Progenitor cell of endocrine pancreas (in vitro differentiated cells): ENCODE results near the gene KAT6B. TPM values are rescaled to one million over a fixed set of nuclear protein-coding genes. Genes with fewer than 3 reads are reported as not detected.
"Not testable (repeated sequence)": the region's sequence is repeated elsewhere in the genome, so short reads cannot be mapped to it uniquely, and the experiment has no call there.

Experiments used
- DNase-seq: peaks from one replicate; pipeline ENCODE4 v3.0.0; 2021; ENCODE audit warnings: low spot score; ENCODE audit not compliant: unreplicated experiment
- H3K27ac Mint-ChIP-seq: 2 replicates; pipeline ENCODE4 v1.8.0; 2021; ENCODE audit warnings: mild to moderate bottlenecking, moderate library complexity, mixed read lengths
- H3K27me3 Mint-ChIP-seq: 2 replicates; pipeline ENCODE4 v1.8.0; 2021; ENCODE audit warnings: mixed read lengths
- H3K36me3 Mint-ChIP-seq: 2 replicates; pipeline ENCODE4 v1.8.0; 2022; ENCODE audit warnings: mixed read lengths; ENCODE audit not compliant: insufficient read depth
- H3K4me1 Mint-ChIP-seq: 2 replicates; pipeline ENCODE4 v1.8.0; 2021; ENCODE audit warnings: low read depth, mixed read lengths
- H3K4me3 Mint-ChIP-seq: 2 replicates; pipeline ENCODE4 v1.8.0; 2021; ENCODE audit warnings: low read depth, mild to moderate bottlenecking, moderate library complexity, mixed read lengths
- H3K9me3 Mint-ChIP-seq: 2 replicates; pipeline ENCODE4 v1.8.0; 2021; ENCODE audit warnings: low read depth, mixed read lengths
- total RNA-seq: library from RNA; stranded (reverse); gene quantifications from 2 replicates; pipeline ENCODE4 v1.2.1, GENCODE V29; 2021
- TF ChIP-seq, protein P1 (sequence below): fragments of 200-600 bp; sonication (generic); IDR thresholded peaks from one replicate; pipeline ENCODE4 v1.5.0; 2021; ENCODE audit warnings: antibody characterized with exemption, mild to moderate bottlenecking; ENCODE audit not compliant: unreplicated experiment

The KAT6B gene
- total RNA-seq, 1 donor from 2014 or later, result 75.4 TPM

DNA sequence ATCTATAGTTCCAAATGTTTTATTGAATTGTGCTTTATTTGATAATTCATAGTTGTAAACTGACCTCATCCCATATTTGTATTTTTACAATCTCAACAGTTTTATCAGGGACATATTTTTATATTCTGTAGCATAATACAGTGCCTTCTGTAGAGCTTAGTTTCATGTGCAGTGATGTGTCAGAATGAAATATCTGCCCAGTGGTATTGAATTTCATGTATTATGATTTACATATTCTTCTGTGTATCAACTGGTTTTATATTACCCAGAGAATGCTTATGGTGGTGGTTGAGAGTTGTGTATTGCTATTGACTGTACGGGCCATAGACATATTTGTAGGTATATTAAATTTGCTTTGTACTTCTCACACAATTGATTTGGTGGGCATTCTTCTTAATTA, 89.9 kb downstream of the KAT6B start:
- Mint-ChIP-seq H3K4me3 (no peak overlapping the region), H3K4me1 (peaks cover 8% of the 10 kb centered on the region), H3K9me3 (peaks cover 7% of the 10 kb centered on the region), H3K27ac (no peak overlapping the region), H3K27me3 (no peaks in the 10 kb centered on the region), H3K36me3 (peaks cover 13% of the 10 kb centered on the region)
- TF ChIP-seq, protein P1, sequence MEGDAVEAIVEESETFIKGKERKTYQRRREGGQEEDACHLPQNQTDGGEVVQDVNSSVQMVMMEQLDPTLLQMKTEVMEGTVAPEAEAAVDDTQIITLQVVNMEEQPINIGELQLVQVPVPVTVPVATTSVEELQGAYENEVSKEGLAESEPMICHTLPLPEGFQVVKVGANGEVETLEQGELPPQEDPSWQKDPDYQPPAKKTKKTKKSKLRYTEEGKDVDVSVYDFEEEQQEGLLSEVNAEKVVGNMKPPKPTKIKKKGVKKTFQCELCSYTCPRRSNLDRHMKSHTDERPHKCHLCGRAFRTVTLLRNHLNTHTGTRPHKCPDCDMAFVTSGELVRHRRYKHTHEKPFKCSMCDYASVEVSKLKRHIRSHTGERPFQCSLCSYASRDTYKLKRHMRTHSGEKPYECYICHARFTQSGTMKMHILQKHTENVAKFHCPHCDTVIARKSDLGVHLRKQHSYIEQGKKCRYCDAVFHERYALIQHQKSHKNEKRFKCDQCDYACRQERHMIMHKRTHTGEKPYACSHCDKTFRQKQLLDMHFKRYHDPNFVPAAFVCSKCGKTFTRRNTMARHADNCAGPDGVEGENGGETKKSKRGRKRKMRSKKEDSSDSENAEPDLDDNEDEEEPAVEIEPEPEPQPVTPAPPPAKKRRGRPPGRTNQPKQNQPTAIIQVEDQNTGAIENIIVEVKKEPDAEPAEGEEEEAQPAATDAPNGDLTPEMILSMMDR, result no peak
- DNase-seq, result no peak

DNA sequence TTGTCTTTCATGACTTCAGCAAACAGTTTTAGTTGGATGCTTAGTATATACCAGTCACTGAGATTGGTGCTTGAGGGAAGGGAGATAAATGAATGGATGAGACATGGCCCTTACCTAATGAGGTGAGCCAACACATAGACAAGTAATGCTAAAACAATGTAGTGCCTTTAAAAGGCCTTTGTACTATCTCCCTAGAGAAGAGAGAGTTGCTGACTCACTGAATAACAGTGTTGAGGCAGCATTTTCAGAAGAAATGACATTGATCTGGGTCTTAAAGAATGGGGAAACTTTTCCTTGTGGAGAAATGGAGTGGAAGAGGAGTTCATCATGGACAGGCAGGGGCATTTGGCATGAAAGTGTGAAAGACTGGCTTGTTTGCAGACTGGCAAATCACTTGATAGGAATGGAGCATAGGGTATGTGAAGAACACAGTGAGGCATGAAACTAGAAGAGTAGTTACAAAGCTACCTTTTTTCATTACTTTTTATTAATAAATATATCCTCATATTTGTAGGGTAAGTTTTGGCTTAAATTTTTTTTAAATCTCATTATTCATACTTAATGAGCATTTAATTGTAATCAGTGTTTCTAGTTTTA, 91.2 kb downstream of the KAT6B start:
- no peak for DNase-seq
- no peaks in the 10 kb centered on the region for H3K27me3 Mint-ChIP-seq
- H3K27ac Mint-ChIP-seq, result peak overlapping the region; percentile 16
- TF ChIP-seq, protein P1, result no peak
- peaks cover 13% of the 10 kb centered on the region for H3K36me3 Mint-ChIP-seq
- H3K4me1 Mint-ChIP-seq, result peaks cover 19% of the 10 kb centered on the region
- H3K9me3 Mint-ChIP-seq, result peaks cover 7% of the 10 kb centered on the region
- H3K4me3 Mint-ChIP-seq, result no peak overlapping the region

DNA sequence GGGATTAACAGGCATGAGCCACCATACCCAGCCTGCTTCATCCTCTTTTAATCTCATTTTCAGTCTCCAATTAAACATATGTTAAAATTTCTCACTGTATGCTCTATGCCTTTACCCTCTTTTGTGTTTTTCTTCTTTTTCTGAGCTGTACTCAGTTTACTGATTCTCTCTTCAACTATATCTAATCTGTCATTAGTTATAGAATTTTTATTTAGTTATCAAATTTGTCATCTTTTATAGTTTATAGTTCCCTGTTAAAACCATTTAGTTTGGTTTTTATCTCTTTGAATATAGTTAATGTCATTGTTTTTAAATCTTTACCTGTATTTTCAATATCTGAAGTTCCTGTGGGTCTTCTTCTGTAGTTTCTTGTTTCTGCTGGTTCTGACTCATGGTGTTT, 93.3 kb downstream of the KAT6B start:
- H3K9me3 Mint-ChIP-seq, result peaks cover 7% of the 10 kb centered on the region
- DNase-seq, result no peak
- TF ChIP-seq, protein P1, result no peak
- peaks cover 13% of the 10 kb centered on the region for H3K36me3 Mint-ChIP-seq
- no peak overlapping the region for H3K27ac Mint-ChIP-seq
- H3K4me1 Mint-ChIP-seq, result peaks cover 36% of the 10 kb centered on the region
- no peaks in the 10 kb centered on the region for H3K27me3 Mint-ChIP-seq
- no peak overlapping the region for H3K4me3 Mint-ChIP-seq

DNA sequence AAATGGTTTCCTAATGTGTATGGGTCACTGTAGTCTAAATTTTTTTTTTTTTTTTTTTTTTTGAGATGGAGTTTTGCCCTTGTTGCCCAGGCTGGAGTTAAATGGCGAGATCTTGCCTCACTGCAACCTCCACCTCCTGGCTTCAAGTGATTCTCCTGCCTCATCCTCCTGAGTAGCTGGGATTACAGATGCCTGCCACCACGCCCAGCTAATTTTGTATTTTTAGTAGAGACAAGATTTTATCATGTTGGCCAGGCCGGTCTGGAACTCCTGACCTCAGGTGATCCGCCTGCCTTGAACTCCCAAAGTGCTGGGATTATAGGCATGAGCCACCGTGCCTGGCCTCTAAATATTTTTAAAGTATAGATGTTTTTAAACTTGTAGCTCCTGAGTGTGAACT, 94.7 kb downstream of the KAT6B start:
- not testable (repeated sequence) for DNase-seq, H3K9me3 Mint-ChIP-seq, H3K27me3 Mint-ChIP-seq, H3K27ac Mint-ChIP-seq, H3K4me3 Mint-ChIP-seq
- peaks cover 42% of the 10 kb centered on the region for H3K4me1 Mint-ChIP-seq
- H3K36me3 Mint-ChIP-seq, result peaks cover 13% of the 10 kb centered on the region

DNA sequence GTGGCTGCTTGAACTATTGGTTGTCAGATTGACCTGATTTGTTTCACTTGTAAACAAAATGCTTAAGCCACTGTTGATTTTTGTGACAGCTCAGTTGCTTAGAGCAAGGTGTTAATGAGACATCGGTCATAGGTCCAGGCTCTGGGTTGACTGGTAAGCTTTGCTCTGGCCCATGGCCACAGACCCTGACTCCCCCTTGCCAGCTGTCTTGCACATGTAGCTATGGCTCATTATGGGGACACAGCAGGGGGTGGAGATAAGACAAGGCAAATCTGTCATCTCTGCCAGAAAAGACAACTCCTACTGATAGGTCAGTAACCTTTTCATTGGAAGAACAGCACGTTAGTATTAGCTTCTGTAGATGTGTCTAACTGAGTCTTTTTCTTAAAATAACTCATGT, 95.3 kb downstream of the KAT6B start:
- Mint-ChIP-seq H3K9me3 (peaks cover 7% of the 10 kb centered on the region), H3K27me3 (no peaks in the 10 kb centered on the region), H3K4me3 (no peak overlapping the region), H3K4me1 (peaks cover 45% of the 10 kb centered on the region), H3K27ac (peak overlapping the region; percentile 48), H3K36me3 (peaks cover 13% of the 10 kb centered on the region)
- TF ChIP-seq, protein P1, result no peak
- no peak for DNase-seq

DNA sequence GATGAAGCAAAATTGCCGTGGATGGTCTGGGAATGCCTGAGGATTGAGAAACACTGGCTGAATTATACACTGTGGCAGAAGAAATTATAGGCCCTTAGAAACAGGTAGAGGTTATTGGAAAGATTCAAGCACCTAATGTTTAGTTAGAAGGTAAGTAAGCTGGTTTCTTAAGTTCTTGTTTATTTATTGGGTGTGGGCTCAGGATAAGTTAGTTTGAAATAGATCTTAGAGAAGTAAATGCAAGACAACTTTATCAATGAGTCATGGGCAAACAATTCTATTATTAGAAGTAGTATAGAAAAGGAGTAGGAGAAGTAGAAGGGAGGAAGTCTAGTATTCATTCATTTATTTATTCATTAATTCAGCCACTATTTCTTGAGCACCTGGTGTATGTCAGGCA, 96.5 kb downstream of the KAT6B start:
- DNase-seq, result no peak
- Mint-ChIP-seq H3K4me1 (peaks cover 51% of the 10 kb centered on the region), H3K27ac (peak overlapping the region; percentile 8), H3K36me3 (peaks cover 12% of the 10 kb centered on the region), H3K4me3 (no peak overlapping the region), H3K27me3 (no peaks in the 10 kb centered on the region), H3K9me3 (peaks cover 7% of the 10 kb centered on the region)
- TF ChIP-seq, protein P1, result no peak
